AG04450 (cell line): Measurements from ENCODE around the gene CAGE1. TPM values are rescaled to one million over a fixed set of nuclear protein-coding genes. Genes with fewer than 3 reads are reported as not detected.

Experiments used
- CTCF ChIA-PET: fragments of 300-600, 350-600 bp; formaldehyde crosslinking; extraction: SDS; loops from one replicate; lab custom pipeline; 2022; ENCODE audit warnings: antibody characterized with exemption, inconsistent platforms; lab: Charles Lee
- POLR2A ChIA-PET: fragments of 350-600 bp; formaldehyde crosslinking; extraction: SDS; loops from one replicate; lab custom pipeline; 2021; ENCODE audit warnings: antibody characterized with exemption, inconsistent platforms; lab: Yijun Ruan, JAX
- DNase-seq: peaks from one replicate; pipeline ENCODE4 v3.0.0-alpha.2; 2011; ENCODE audit warnings: low read depth, low spot score
- H3K27ac ChIP-seq: one replicate; pipeline ENCODE4 v1.5.1; 2012; ENCODE audit warnings: low read depth, low read length, control low read depth
- H3K27me3 ChIP-seq: one replicate; pipeline ENCODE4 v1.6.0; 2012; ENCODE audit warnings: low read length; ENCODE audit not compliant: control insufficient read depth, insufficient read depth
- H3K4me3 ChIP-seq: 2 replicates; pipeline ENCODE4 v1.5.1; 2011; ENCODE audit warnings: mild to moderate bottlenecking, low read depth, low read length, control low read depth
- H3K9me3 ChIP-seq: 2 replicates; pipeline ENCODE4 v1.5.1; 2012; ENCODE audit warnings: low read length; ENCODE audit not compliant: control insufficient read depth, insufficient read depth
- polyA plus RNA-seq: library from polyadenylated mRNA; depleted of rRNA; stranded (reverse); fragments of >200 nt; gene quantifications from 2 replicates; pipeline ENCODE4 v1.2.3, GENCODE V29; 2011
- TF ChIP-seq, protein P1 (sequence below): IDR thresholded peaks from 2 replicates; pipeline ENCODE4 v1.5.1; 2011; ENCODE audit warnings: low read depth, low read length, control low read depth, inconsistent platforms

The CAGE1 gene
- polyA plus RNA-seq, 1 experiment, result not detected

DNA sequence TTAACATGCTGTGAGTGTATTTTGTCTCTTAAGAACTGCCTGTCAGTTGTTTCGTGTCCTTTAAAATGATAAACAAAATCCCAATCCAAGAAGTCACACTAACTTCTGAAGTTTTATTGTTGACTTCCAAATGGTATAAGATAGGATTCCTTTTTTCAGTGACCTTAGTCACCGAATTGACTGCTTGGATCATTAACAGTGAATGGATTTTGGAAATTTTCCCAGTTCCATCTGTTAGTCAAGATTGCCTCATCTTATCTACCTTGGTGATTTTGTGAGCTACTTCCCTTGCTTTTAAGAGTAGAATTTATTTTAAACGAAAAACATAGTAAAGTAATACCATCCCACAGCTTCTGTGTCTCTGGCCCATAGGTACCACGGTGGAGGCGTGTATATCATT lies 15.0 kb upstream of the CAGE1 start:
- Histone ChIP-seq H3K4me3 (no peak overlapping the region), H3K27ac (no peak overlapping the region), H3K27me3 (no peaks in the 10 kb centered on the region), H3K9me3 (no peaks in the 10 kb centered on the region)
- no peak for DNase-seq
- CTCF ChIA-PET, result no interaction called here
- POLR2A ChIA-PET, result no interaction called here
- TF ChIP-seq, protein P1, sequence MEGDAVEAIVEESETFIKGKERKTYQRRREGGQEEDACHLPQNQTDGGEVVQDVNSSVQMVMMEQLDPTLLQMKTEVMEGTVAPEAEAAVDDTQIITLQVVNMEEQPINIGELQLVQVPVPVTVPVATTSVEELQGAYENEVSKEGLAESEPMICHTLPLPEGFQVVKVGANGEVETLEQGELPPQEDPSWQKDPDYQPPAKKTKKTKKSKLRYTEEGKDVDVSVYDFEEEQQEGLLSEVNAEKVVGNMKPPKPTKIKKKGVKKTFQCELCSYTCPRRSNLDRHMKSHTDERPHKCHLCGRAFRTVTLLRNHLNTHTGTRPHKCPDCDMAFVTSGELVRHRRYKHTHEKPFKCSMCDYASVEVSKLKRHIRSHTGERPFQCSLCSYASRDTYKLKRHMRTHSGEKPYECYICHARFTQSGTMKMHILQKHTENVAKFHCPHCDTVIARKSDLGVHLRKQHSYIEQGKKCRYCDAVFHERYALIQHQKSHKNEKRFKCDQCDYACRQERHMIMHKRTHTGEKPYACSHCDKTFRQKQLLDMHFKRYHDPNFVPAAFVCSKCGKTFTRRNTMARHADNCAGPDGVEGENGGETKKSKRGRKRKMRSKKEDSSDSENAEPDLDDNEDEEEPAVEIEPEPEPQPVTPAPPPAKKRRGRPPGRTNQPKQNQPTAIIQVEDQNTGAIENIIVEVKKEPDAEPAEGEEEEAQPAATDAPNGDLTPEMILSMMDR, result no peak

DNA sequence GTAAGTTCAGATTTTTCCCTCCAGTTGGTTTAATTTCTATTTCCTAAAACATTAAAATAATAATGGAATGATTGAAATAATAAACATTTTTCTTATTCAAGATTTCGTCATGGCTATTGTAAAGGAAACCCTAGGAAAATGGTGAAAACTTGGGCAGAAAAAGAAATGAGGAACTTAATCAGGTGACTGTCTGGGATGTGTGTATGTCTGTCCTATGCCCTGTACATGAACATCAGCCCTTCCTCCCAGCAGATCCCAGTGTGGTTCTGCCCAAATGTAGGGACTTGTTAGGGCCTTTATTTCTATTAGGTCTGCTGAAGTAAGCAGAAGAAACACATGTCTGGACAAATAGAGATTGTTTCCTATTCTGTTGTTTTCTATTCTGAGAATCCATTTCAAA lies 13.2 kb upstream of the CAGE1 start:
- ChIA-PET CTCF (no interaction called here), POLR2A (no interaction called here)
- no peak overlapping the region for H3K4me3 ChIP-seq
- H3K9me3 ChIP-seq, result no peaks in the 10 kb centered on the region
- DNase-seq, result no peak
- no peaks in the 10 kb centered on the region for H3K27me3 ChIP-seq
- H3K27ac ChIP-seq, result no peak overlapping the region
- TF ChIP-seq, protein P1, result no peak

DNA sequence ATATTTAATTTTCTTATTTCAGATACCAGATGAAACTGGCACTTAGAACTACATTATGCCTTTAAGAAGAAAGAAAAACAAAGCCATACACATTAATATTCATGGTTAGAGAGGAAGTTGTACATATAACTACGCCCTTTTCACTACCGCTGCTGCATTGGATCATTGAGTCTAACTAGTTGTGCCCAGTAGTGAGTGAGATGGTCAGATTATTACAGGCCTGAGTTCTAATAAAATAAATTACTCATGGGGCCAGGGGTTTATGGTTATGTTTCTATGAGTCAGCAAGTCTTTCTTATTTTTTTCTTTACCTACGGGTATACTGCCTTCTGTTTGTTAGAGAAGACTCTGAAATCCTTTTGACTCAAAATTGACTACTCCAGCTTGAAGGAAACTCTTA lies 11.5 kb upstream of the CAGE1 start:
- no peak overlapping the region for H3K4me3 ChIP-seq
- TF ChIP-seq, protein P1, result no peak
- DNase-seq, result no peak
- no peaks in the 10 kb centered on the region for H3K27me3 ChIP-seq
- CTCF ChIA-PET, result interaction anchor here (1.3 kb wide), 1 partner anchor 11 kb away, joined by 6 read pairs; no protein-coding TSS in a partner anchor
- POLR2A ChIA-PET, result no interaction called here
- no peak overlapping the region for H3K27ac ChIP-seq
- H3K9me3 ChIP-seq, result no peaks in the 10 kb centered on the region

DNA sequence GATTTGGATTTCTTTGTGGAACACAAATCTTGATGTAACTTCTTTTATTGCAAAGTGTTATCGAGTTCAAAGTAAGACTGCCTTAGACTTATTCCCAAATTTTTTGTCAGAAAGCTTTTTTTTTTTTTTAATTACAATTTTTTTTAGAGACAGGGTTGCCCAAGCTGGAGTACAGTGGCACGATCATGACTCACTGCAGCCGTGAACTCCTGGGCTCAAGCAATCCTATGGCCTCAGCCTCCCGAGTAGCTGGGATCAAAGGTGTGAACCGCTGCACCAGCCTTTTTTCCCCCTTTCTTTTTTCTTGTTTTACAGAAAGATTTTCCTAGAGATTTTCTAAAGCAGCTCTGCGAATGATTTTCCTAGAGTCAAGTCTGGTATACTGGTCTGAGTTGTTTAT lies 2.9 kb upstream of the CAGE1 start:
- ChIA-PET POLR2A (interaction anchor here (0.6 kb wide), 1 partner anchor 717 kb away, joined by 4 read pairs; no protein-coding TSS in a partner anchor), CTCF (no interaction called here)
- H3K4me3 ChIP-seq, result no peak overlapping the region
- H3K27ac ChIP-seq, result no peak overlapping the region
- no peak for DNase-seq
- TF ChIP-seq, protein P1, result no peak
- no peaks in the 10 kb centered on the region; the same call in 1 of the 2 replicates for H3K9me3 ChIP-seq
- no peaks in the 10 kb centered on the region for H3K27me3 ChIP-seq

DNA sequence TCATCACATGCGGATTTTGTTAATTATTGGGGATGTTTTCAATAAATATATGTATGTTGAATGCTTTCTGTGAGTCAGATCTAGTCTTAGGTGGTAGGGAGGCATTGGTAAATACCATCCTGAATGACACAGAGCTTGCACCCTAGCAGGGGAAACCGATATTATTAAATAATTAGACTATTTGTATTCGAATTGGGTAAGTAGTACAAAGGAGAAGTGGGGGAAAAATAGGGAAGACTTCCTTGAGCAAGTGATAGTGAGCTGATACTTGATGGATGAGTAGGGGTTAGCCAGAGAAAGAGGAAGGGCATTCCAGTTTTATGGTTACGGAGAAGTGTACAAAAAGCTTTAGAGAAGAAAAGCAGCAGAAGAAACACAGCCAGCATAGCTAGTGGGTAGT lies 1.6 kb upstream of the CAGE1 start:
- DNase-seq, result no peak
- H3K9me3 ChIP-seq, result no peaks in the 10 kb centered on the region; the same call in 1 of the 2 replicates
- POLR2A ChIA-PET, result no interaction called here
- no peak overlapping the region; the same call in 1 of the 2 replicates for H3K4me3 ChIP-seq
- H3K27ac ChIP-seq, result no peak overlapping the region
- H3K27me3 ChIP-seq, result no peaks in the 10 kb centered on the region
- CTCF ChIA-PET, result interaction anchor here (0.5 to 0.6 kb wide), 2 partner anchors 19 to 666 kb away, joined by 3 read pairs; no protein-coding TSS in a partner anchor
- TF ChIP-seq, protein P1, result no peak
